CD14-positive monocyte (primary cell): ENCODE results near the gene FAT1. TPM values are rescaled to one million over a fixed set of nuclear protein-coding genes. Genes with fewer than 3 reads are reported as not detected.

Experiments
- DNase-seq, 3 donors: peaks; one replicate each; pipeline ENCODE4 v3.0.0-alpha.2; 2011 to 2022
- H2AFZ ChIP-seq: 2 replicates; pipeline ENCODE4 v1.6.0; 2012; ENCODE audit warnings: mild to moderate bottlenecking, low read depth, low read length, inconsistent platforms; ENCODE audit not compliant: insufficient read depth, poor library complexity, severe bottlenecking
- H3K27ac ChIP-seq, 2 donors: 1 replicate in 1 of 2; 2 replicates in 1 of 2; pipeline ENCODE4 v1.5.1; 2012 to 2013; ENCODE audit warnings: low read length in 2 of 2, control low read depth in 1 of 2, inconsistent platforms in 1 of 2, low read depth in 1 of 2, mild to moderate bottlenecking in 1 of 2
- H3K27me3 ChIP-seq, 2 donors: one replicate each; pipeline versions ENCODE4 v1.6.0 to v1.6.1; 2011 to 2013; ENCODE audit warnings: low read length in 2 of 2; ENCODE audit not compliant: control insufficient read depth in 2 of 2, insufficient read depth in 2 of 2
- H3K36me3 ChIP-seq, 2 donors: replicated peaks in 1 of 2; 1 replicate in 1 of 2; 2 replicates in 1 of 2; pipeline versions ENCODE4 v1.5.1 to v1.6.1; 2012 to 2013; ENCODE audit warnings: low read length in 2 of 2, control low read depth in 1 of 2, inconsistent platforms in 1 of 2, mild to moderate bottlenecking in 1 of 2; ENCODE audit not compliant: insufficient read depth in 2 of 2, control insufficient read depth in 1 of 2
- H3K4me1 ChIP-seq, 2 donors: 1 replicate in 1 of 2; 2 replicates in 1 of 2; pipeline versions ENCODE4 v1.5.1 to v1.6.1; 2012 to 2013; ENCODE audit warnings: low read length in 2 of 2, control low read depth in 1 of 2, inconsistent platforms in 1 of 2, mild to moderate bottlenecking in 1 of 2, moderate library complexity in 1 of 2; ENCODE audit not compliant: insufficient read depth in 2 of 2, control insufficient read depth in 1 of 2
- H3K4me2 ChIP-seq: replicated peaks from 2 replicates; pipeline ENCODE3; 2012; ENCODE audit warnings: low read length, moderate library complexity, mild to moderate bottlenecking; ENCODE audit not compliant: poor library complexity, severe bottlenecking; ENCODE audit errors: extremely low read depth
- H3K4me3 ChIP-seq, 3 experiments: fragments of 200-600 bp in 1 of 3; sonication (generic) in 1 of 3; replicated peaks in 1 of 3; 1 replicate in 2 of 3; 2 replicates in 1 of 3; pipeline ENCODE4 v1.5.1; 2011 to 2013; ENCODE audit warnings: low read length in 3 of 3, mild to moderate bottlenecking in 3 of 3, control low read depth in 2 of 3, low read depth in 2 of 3, inconsistent platforms in 1 of 3, moderate library complexity in 1 of 3
- H3K79me2 ChIP-seq: 2 replicates; pipeline ENCODE4 v1.6.0; 2012; ENCODE audit warnings: mild to moderate bottlenecking, control low read depth, inconsistent platforms, low read length, moderate library complexity; ENCODE audit not compliant: insufficient read depth
- H3K9ac ChIP-seq: 2 replicates; pipeline ENCODE4 v1.6.0; 2017; ENCODE audit warnings: low read length, mild to moderate bottlenecking; ENCODE audit not compliant: insufficient read depth, poor library complexity, severe bottlenecking
- H3K9me3 ChIP-seq, 2 donors: replicated peaks in 1 of 2; 1 replicate in 1 of 2; 2 replicates in 1 of 2; pipeline versions ENCODE4 v1.5.1 to v1.6.1; 2012 to 2013; ENCODE audit warnings: low read length in 2 of 2, control low read depth in 1 of 2; ENCODE audit not compliant: control insufficient read depth in 1 of 2, insufficient read depth in 1 of 2
- H4K20me1 ChIP-seq: 2 replicates; pipeline ENCODE4 v1.6.0; 2012; ENCODE audit warnings: mild to moderate bottlenecking, low read length, control low read depth, moderate library complexity; ENCODE audit not compliant: insufficient read depth
- H3K27ac Mint-ChIP-seq, 7 donors: one replicate each; pipeline ENCODE4 v1.8.0; 2020; ENCODE audit warnings: mild to moderate bottlenecking in 7 of 7, mixed read lengths in 7 of 7, moderate library complexity in 6 of 7, inconsistent platforms in 2 of 7
- H3K27me3 Mint-ChIP-seq, 3 donors: one replicate each; pipeline ENCODE4 v1.8.0; 2021 to 2022; ENCODE audit warnings: low read depth in 3 of 3, mild to moderate bottlenecking in 3 of 3, mixed read lengths in 3 of 3, moderate library complexity in 3 of 3, inconsistent platforms in 1 of 3
- H3K36me3 Mint-ChIP-seq, 2 donors: one replicate each; pipeline ENCODE4 v1.8.0; 2020; ENCODE audit warnings: mixed read lengths in 2 of 2, inconsistent platforms in 1 of 2, mild to moderate bottlenecking in 1 of 2
- H3K4me1 Mint-ChIP-seq: one replicate; pipeline ENCODE4 v1.8.0; 2020; ENCODE audit warnings: mild to moderate bottlenecking, mixed read lengths
- H3K4me3 Mint-ChIP-seq, 2 donors: one replicate each; pipeline ENCODE4 v1.8.0; 2020; ENCODE audit warnings: mild to moderate bottlenecking in 2 of 2, mixed read lengths in 2 of 2, moderate library complexity in 1 of 2
- H3K9me3 Mint-ChIP-seq, 7 donors: one replicate each; pipeline ENCODE4 v1.8.0; 2020 to 2022; ENCODE audit warnings: mixed read lengths in 7 of 7, mild to moderate bottlenecking in 6 of 7, moderate library complexity in 6 of 7, inconsistent platforms in 2 of 7
- CTCF ChIP-seq: fragments of 200-600 bp; IDR thresholded peaks from one replicate; pipeline ENCODE4 v1.8.0; 2022; ENCODE audit warnings: antibody characterized with exemption, mild to moderate bottlenecking
- WGBS: methylation state at CpG from one replicate; pipeline ENCODE4 v1.1.5; 2013; ENCODE audit warnings: missing lambda C conversion rate; ENCODE audit not compliant: insufficient coverage; 5-methylcytosine and 5-hydroxymethylcytosine counted together
- intact Hi-C, 2 donors: fragments of 100-400 bp; cut with micrococcal nuclease; formaldehyde crosslinking; loops; one replicate each; pipeline versions ENCODE4 v1.15.0 to v1.15.1; 2023
- polyA plus RNA-seq, 3 donors: library from polyadenylated mRNA; depleted of rRNA in 1 of 3; unstranded in 2 of 3; stranded (reverse) in 1 of 3; fragments of 300-500 nt in 2 of 3; fragments of >200 nt in 1 of 3; fragmentation: Illumina TruSeq in 2 of 3; gene quantifications; 1 replicate in 2 of 3; 2 replicates in 1 of 3; pipeline ENCODE4 v1.2.3, GENCODE V29; 2012 to 2021

The FAT1 gene
- polyA plus RNA-seq, 3 donors, result not detected

DNA sequence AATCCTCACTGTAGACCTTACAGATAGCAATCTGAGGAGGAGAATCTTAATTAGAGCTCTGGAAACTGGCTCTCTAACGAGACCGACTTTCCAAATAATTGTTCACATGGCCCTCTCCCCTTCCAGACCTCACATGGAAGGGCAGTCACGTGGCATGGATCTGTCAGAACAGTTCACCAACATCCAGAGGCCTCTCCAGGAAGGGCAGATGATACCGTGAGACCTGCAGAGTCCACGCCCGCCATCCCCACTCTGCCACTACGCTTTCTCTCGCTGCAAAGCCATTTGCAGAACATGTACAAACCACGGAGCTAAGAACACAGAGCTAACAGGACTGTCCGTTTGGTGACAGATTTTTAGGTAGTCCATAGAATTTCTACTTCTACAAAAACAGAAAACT lies 20.7 kb downstream of the FAT1 start:
- Mint-ChIP-seq H3K4me3 (no peak overlapping the region), H3K9me3 (peaks cover 0 to 6% (median 4%) of the 10 kb centered on the region in 7 donors), H3K36me3 (no peaks in the 10 kb centered on the region), H3K4me1 (no peaks in the 10 kb centered on the region), H3K27ac (no peak overlapping the region), H3K27me3 (no peaks in the 10 kb centered on the region)
- intact Hi-C loops, result no loop called here
- Histone ChIP-seq H3K9me3 (peaks cover 0 to 2% of the 10 kb centered on the region in 2 donors), H4K20me1 (no peaks in the 10 kb centered on the region), H3K27me3 (no peaks in the 10 kb centered on the region), H3K79me2 (no peaks in the 10 kb centered on the region), H3K9ac (no peak overlapping the region), H3K27ac (no peak overlapping the region), H3K4me1 (no peaks in the 10 kb centered on the region), H3K36me3 (no peaks in the 10 kb centered on the region), H2AFZ (no peak overlapping the region), H3K4me2 (no peak overlapping the region), H3K4me3 (no peak overlapping the region)
- no peak for DNase-seq
- no peak for TF ChIP-seq CTCF
- 79% methylated on average over 6 of the region's 10 CpGs for WGBS

GRCh38 chr4:186702297-186702696 lies 21.4 kb downstream of the FAT1 start:
- 90% methylated on average over 2 of the region's 4 CpGs for WGBS
- intact Hi-C loops, result no loop called here
- H3K36me3 Mint-ChIP-seq, result no peaks in the 10 kb centered on the region
- no peaks in the 10 kb centered on the region for H4K20me1 ChIP-seq
- no peak overlapping the region for H3K4me2 ChIP-seq
- H2AFZ ChIP-seq, result no peak overlapping the region
- H3K4me3 Mint-ChIP-seq, result no peak overlapping the region
- no peak overlapping the region for H3K9ac ChIP-seq
- no peak for TF ChIP-seq CTCF
- H3K79me2 ChIP-seq, result no peaks in the 10 kb centered on the region
- peaks cover 0 to 4% of the 10 kb centered on the region in 2 donors for H3K9me3 ChIP-seq
- no peaks in the 10 kb centered on the region for H3K4me1 Mint-ChIP-seq
- no peak overlapping the region for H3K27ac Mint-ChIP-seq
- no peak overlapping the region for H3K27ac ChIP-seq
- H3K27me3 ChIP-seq, result no peaks in the 10 kb centered on the region
- no peaks in the 10 kb centered on the region for H3K4me1 ChIP-seq
- H3K27me3 Mint-ChIP-seq, result no peaks in the 10 kb centered on the region
- no peak for DNase-seq
- no peaks in the 10 kb centered on the region for H3K36me3 ChIP-seq
- H3K4me3 ChIP-seq, result no peak overlapping the region
- peaks cover 0 to 6% (median 4%) of the 10 kb centered on the region in 7 donors for H3K9me3 Mint-ChIP-seq
